ENCODE results near the gene MAST3.
A peak's percentile ranks its signal among the peaks of the same experiment; 100 is the strongest.

MAST3 gene

DNA sequence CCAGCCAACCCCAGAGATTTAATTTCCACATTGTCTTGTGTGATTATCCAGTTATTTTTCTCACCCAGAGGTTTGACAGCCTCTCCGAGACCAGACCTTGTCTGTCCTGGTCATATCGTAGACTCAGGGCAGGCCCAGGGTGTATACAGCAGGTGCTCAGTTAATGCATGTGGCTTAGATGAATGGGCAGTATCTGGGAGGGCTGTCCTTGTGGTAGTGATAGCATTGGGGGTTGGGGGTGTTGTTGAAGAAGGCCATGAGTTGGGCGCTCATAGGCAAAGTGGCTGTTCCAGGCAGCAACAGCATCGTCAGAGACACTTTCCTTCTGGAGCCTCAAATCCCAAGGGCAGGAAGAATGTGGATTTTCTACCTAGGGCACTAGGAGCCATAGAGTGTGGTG is 16.9 kb downstream of the MAST3 start:
- DNase-seq, result no peak

DNA sequence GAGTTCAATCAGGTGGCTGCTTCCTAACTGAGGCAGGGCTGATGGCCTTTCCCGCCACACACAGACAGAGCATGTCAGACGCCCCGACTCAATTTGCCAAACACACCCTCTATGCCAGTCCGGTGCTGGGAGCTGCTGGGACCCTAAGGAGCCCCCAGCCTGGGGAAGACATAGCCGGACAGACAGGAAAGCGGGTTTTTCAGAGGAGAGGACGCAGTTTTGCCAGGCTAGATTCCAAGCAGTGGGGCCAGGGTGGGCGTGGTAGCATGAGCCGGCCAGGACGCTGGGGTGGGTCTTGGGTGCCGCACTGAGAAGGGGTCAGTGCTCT is 19.8 kb downstream of the MAST3 start:
- DNase-seq, result no peak

DNA sequence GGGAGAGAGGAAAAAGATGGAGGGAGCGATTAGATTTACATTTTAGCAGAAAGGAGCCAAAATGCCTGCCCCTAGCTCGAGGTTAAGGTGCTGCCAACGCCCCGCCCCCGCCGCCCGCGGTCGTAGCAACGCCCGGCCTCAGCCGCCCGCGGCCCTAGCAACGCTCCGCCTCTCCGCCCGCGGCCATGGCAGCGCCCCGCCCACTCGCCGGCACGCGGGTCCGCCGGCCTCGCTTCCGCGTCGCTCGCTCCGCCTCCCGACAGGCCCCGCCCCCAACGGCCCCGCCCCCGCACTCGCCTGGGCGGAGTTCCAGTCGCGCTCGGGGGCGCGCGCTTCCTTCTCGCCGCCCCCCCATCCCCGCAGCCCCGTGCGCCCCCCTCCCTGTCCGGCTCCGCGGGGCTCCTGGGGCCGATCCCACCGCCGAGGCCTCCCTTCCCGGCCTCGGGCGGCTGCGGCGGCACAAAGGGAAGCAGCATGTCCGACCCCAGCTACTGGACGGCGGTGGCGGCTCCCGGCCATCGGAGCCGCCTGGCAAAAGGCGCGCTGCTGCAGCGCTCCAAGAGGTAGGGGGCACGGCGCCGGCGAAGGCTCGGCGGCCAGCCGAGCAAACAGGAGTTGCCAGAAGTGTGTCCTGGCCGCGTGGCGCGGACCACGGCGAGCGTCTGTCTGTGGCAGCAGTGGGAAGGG is 20.3 kb downstream of the MAST3 start:
- DNase-seq, result peak; percentile 49

DNA sequence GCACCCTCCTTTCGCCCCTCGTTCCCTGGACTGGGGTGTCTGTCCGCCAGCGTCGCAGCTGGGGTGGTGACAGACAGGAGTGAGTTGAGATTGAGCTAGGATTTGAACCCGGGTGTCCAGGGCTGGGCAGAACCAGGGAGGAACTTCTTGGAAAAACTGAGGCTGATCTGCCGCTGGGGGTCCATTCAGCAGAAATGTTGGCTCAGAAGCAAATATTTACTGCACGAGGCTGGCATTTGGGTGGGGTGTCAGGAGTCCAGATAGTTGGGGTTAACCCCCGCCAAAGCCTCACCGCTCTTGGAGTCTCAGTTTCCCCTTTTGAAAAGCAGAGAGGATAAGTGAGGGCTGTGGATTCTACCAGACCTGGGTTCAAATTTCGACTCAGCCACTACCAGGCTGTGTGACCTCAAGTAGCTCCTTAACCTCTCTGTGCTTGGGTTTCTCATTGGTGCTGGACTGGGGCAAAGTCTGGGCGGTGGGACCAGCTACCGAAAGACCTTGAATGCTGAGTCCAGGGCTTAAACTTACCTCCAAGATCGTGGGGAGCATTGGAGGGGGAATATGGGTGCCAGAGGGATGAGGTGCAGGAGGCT is 20.9 kb downstream of the MAST3 start:
- no peak for DNase-seq

DNA sequence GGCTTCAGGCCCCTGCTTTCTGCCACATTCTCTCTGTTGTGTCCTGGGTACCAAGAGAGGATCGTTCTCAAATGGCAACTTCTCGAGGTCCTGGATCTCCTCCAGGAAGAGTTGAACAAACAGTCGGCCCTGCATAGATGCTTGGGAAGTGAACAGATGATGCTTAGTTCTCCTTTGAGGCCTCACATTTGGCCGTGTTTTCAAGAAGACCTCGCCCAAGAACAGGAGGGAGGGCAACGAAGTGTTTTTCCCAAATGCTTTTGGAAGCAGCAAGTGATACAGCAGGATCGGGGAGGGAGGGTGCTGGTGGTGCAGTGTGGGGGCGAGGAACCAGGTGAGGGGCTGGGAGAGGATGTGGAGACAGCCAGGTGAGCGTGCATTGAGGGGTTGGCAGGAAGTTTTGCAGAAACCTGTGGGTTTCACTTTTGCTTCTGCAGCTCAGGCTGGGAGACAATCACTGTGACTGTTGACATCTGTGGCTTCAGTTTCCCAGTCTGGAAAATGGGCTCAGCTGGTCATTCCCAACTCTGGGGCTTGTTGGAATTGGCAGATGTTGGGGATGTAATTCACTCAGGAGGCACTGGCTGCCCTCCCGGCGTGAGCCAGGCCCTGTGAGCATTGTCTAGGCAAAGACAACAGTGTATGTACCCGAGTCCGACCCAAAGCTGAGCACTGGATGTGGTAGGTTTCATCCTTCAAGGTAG is 21.6 kb downstream of the MAST3 start:
- DNase-seq, result no peak

DNA sequence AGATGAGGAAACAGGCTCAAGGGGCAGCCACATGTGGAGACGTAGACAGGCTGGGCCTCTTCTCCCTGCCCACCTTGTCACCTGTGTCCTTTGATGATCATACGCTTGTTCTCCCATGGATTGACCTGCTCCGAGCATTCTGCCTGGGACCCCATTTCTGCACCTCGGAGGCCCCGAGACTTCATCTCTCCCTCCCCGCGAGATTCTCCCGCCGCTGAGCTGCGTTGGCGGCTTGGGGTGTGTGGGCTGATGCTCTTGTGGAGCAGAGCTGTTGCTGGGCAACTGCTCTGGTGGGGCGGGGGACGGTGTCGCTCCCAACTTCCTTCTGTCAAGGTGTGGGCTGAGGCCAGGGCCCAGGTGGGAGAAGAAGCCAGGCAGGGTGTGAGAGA is 22.1 kb downstream of the MAST3 start:
- no peak for DNase-seq

DNA sequence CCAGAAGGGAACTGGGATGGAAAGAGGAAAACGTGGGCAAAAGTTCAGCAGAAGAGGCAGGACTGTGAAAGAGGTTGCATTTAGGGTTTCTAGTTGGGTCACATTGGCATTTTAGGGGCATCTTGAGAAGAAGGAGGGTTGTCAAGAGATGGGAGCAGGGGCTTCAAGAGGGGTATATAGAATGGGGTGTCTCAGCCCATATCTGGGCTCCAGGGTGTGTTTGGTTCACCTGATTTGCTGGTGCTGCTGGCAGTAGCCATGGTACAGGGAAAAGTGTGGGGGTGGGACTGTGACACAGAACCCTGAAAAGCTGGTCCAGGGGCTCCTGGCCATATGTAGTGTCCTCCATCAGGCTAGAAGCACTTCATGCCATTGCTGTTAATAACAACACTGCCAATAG is 22.5 kb downstream of the MAST3 start:
- DNase-seq, result no peak

DNA sequence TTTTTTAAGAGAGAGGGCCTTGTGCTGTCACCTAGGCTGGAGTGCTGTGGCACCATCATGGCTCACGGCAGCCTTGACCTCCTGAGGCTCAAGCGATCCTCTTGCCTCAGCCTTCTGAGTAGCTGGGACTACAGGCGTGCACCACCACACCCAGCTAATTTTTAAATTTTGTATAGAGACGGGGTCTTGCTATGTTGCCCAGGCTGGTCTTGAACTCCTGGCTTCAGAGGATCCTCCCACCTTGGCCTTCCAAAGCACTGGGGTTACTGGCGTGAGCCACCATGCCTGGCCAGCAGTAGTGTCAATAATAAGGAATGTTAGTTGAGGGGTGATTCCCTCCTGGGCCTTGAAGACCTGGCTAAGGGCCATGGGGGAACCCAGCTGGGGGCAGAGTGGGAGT is 23.6 kb downstream of the MAST3 start:
- no peak for DNase-seq

DNA sequence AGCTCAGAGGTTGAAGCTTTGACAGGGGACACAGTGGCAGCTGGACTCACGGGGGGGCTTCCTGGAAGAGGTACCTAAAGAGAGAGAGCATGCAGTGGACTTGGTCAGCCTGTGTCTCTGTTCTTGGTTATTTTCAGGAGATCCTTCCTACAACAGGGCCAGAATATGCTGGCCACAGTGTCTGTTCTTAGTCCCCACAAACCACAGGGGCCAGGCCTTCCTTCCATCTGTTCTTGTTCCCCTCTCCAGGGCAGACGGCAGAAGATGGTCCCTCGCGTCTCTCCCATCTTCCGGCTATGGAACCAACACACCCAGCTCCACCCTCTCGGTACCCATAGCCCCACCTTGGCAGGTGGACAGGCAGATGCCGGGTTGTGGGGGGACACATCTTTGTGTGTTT is 24.8 kb downstream of the MAST3 start:
- DNase-seq, result no peak

DNA sequence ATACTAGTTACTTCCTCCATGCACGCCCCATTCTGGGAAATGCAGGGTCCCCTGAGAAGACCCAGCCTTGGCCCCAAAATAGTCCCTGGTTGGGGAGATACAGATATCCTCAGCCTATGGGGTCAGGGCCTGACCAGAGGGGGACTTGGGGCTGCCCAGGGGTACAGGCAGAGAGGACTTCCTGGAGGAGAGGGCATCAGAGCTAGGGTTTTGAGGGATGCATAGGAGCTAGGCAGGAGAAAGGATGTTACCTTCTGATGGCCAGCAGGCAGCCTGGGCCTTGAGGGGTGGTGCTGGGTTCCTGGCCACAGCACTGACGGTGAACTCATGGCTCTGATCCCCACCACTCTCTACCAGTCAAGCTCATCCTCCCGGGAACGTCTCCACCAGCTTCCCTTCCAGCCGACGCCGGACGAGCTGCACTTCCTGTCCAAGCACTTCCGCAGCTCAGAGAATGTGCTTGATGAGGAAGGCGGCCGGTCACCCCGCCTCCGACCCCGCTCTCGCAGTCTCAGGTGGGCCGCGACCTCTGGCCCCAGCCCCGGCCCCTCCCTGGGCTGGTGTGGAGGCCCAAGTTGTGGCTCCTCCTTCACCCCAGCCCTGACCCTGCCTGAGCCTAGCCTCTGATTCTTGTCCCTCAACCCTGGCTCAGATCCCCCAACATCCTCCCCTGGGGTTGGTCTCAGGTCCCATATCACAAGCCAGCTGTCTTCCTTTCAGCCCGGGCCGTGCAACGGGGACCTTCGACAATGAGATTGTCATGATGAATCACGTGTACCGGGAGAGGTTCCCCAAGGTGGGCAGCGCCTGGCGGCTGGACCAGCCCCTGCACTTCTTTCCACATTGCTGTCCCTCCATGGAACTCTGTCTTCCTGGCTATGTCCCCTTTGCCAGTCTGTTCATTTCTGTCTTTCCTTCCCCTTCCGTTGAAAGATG is 25.6 kb downstream of the MAST3 start:
- DNase-seq, result no peak

DNA sequence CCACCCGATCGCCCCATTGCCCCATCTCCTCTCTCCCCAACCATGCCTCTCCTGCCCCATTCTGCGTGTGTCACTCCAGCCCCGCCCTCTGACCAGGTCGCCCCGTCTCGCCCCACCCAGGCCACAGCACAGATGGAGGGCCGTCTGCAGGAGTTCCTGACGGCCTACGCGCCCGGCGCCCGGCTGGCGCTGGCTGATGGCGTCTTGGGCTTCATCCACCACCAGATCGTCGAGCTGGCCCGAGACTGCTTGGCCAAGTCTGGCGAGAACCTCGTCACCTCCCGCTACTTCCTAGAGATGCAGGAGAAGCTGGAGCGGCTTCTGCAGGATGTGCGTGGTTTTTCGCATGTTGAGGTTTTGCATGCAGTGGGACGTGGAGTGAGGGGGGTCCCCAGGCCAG is 26.2 kb downstream of the MAST3 start:
- DNase-seq, result no peak

DNA sequence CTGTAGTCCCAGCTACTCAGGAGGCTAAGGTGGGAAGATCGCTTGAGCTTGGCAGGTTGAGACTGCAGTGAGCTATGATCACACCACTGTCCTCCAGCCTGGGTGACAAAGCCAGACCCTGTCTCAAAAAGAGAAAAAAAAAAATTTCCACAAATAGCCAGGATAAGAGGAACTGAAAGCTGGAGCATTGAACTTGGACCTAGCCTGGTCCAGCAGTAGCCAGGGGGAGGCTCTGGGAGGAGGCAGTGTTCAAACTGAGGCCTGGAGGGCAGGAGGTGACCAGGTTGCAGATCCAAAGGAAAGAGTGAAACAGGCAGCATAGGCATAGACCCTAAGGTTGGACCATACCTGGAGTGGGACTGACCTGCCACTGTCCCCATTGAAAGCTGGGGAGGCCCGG is 28.5 kb downstream of the MAST3 start:
- DNase-seq, result no peak

DNA sequence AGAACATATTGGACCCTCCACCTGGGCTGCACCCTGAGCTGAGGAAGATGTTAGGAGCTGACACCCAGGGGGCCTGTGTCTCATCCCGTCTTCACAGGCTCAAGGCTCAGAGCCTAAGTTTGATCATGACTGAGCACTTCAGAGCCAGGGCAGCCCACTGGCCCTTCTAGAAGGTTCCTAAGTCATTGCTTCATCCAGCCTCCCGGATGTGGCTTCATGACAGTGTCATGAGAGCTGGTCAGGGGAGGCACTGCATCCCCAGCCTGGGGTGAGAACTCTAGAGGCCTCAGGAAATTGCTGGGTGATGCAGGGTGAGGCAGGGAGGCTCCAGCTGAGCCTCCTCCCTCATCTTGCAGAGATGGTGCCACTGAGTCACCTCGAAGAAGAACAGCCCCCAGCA is 30.5 kb downstream of the MAST3 start:
- DNase-seq, result no peak

DNA sequence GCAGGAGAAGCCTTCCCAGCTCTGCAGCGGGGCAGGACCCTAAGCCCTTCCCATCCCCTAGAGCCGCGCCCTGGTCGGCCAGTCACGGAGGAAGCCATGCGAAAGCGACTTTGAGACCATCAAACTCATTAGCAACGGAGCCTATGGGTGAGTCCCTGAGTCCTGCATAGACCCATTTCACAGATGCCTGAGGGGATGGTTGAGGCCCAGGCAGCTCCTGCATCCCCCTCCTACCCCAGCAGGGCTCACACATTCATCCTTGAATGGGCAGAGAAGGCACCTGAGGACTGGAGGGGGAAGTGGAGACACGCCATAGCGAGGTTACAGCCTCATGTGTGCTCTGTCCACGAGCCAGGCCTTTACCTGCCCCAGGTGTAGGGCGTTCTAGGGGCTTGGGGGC is 31.2 kb downstream of the MAST3 start:
- DNase-seq, result no peak

DNA sequence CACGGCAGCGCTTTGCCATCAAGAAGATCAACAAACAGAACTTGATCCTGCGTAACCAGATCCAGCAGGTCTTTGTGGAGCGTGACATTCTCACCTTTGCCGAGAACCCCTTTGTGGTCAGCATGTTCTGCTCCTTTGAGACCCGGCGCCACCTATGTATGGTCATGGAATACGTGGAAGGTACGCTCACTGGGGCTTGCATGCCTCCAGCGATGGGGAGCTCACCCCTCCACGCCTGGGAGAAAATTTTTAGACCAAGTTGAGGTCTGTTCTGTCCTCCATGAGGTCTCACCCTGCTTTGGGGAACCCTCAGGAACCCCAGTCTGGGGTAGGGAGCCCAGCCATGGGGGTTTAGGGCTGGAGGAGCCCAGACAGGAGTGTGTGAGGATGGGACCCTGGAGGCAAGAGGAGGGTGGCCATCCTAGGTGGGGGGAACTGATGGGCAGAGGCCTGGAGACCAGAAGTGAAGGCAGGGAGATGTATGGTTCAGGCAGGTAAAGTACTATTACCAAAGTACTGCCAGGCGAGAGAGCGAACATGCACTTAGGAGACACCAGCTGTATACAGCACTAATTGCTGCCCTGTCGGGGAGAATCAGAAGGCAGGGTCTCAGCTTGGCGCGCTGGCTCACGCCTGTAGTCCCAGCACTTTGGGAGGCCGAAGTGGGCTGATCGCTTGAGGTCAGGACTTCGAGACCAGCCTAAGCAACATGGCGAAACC is 33.1 kb downstream of the MAST3 start:
- DNase-seq, result no peak

DNA sequence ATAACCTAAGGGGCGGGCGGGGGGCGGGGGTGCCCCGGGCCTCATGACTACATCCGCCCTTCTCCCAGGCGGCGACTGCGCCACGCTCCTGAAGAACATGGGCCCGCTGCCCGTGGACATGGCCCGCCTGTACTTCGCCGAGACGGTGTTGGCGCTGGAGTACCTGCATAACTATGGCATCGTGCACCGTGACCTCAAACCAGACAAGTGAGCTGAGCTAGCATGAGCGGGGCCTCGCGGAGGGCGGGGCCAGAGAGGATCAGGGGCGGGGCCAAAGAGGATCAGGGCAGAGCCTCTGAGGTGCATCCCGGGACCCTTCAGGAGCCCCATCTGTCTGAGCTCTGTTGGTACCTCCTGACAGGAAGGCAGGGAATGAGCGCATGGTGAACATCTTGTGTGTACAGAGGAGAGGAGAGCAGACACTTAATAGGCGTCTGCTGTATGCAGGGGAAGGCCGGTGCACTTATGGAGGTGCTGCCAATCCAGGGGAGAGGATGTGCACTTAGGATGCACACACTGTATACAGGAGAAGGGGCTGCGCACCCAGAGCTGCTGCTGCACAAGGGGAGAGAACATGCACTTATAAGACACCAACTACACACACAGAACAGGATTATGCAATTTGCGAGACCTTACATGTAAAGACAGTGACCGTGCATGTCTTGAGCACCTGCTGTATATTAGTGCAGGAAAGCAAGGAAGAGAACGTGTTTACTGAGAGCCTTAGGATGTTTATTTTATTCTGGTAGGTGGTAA is 34.4 kb downstream of the MAST3 start:
- DNase-seq, result no peak

DNA sequence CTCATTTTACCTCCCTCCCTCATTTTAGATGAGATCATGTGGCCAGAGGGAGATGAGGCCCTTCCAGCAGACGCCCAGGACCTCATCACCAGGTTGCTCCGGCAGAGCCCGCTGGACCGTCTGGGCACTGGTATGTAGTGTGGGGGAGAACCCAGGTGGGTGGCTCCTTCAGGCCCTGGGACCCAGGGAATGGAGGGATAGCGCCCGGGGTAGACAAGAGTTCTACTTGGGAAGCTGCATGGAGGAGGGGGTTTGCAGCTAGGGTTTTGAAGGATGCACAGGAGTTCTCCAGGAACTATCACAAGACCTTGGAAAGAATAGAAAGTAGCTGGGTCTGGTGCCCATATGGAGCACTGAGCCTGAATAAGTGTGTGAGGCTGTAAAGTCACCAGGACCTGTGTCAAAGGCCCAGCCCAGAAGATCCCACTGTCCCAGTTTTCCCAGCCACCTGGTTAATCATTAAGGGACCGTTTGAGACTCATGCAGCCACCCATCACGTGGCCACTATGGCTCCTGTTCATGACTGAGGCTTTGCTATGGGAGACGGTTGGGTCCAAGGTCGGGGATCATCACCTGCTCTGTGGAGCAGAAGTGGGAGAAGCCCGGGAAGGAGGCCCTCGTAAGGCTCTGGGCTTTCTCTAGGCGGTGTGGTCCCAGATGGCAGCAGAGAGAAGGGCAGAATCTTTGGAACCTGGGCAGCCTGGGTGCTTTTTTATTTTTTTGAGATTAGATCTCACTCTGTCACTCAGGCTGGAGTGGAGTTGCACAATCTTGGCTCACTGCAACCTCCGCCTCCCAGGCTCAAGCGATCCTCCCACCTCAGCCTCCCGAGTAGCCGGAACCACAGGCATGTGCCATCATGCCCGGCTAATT is 38.4 kb downstream of the MAST3 start:
- DNase-seq, result no peak

DNA sequence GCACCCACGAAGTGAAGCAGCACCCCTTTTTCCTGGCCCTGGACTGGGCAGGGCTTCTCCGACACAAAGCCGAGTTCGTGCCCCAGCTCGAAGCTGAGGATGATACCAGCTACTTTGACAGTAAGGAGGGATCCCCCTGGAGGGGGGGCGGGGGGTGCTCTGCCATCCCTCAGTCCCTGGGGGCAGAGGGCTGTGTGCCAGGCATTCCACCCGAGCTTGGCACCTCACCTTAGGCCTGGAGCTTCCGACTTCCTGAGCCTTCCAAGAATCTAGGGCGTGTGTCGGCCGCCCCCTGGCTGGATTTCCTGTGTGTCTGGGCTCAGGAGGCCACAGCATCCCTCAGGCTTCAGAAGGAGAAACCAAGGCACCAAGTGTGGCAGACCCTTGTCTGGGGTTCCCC is 39.7 kb downstream of the MAST3 start:
- no peak for DNase-seq

DNA sequence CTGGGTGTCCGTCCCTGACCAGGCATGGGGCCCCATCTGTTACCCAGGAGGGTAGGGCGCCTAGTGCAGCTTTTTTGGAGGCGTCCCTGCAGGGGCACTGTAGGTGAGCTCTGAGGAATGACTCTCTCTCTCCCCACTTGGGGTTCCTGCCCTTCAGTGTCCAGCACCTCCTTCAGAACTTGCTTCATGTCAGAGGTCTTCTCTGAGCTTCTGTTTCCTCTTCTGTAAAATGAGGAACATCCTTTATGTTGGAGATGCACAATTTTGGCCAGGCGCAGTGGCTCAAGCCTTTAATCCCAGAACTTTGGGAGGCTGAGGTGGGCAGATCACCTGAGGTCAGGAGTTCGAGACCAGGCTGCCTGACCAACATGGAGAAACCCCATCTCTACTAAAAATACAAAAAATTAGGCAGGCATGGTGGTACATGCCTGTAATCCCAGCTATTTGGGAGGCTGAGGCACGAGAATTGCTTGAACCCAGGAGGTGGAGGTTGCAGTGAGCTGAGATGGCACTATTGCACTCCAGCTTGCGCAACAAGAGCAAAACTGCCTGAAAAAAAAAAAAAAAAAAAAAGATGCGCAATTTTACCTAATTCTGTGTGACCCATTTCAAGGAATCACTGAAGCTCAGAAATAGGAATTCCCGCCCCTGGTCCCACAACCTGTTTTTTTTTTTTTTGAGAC is 40.2 kb downstream of the MAST3 start:
- no peak for DNase-seq

DNA sequence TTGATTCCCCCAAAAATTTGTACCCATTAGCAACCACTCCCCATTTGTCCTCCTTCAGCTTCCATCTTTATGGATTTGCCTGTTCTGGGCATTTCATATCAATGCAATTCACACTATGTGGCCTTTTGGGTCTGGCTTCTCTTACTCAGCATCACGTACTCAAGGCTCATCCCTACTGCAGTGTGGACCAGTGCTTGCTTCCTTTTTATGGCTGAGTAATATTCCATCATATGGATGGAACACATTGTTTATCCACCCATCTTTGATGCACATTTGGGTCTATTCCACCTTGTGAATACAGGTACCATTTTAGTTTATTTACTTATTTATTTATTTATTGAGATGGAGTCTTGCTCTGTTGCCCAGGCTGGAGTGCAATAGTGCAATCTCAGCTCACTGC is 42.9 kb downstream of the MAST3 start:
- DNase-seq, result no peak

DNA sequence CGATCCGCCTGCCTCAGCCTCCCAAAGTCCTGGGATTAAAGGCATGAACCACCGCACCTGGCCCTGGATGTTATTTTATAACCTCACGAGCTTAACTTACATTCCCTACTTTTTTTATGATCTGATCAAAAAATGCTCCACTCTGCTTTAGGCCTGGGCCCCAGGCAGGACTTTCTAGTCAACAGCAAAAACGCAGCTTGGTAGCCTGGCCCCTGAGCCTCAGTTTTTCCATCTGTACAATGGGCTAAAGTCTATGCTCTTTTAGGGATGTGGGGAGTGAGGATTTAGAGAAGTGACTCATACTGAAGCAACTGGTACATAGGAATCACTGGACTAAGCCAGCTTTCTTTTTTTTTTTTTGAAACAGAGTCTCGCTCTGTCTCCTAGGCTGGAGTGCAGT is 43.5 kb downstream of the MAST3 start:
- DNase-seq, result no peak

All from NCI-H2029 treated with DMSO at 0.1 percent for 48 hours (cell line).